ENCODE measurements around the gene SLC39A11.

The SLC39A11 gene

GRCh38 chr17:72619976-72620650 lies 472.4 kb downstream of the SLC39A11 start:
- TF ChIP-seq CTCF (IDR thresholded peaks at IDR 0.05; ENCODE audit: insufficient read depth, low read length, poor library complexity, severe bottlenecking): no peak
- Histone ChIP-seq H3K4me3 (replicated peaks; ENCODE audit: low read depth, low read length) (no peak overlapping the region), H3K36me3 (ENCODE audit: control insufficient read depth, insufficient read depth, low read length) (no peaks in the 10 kb centered on the region), H3K27me3 (replicated peaks; ENCODE audit: control insufficient read depth, insufficient read depth, low read length) (peaks cover 4% of the 10 kb centered on the region)
- no peak for DNase-seq (ENCODE audit: extremely low read depth, insufficient read length)

- no peak for DNase-seq (ENCODE audit: extremely low read depth, insufficient read length)
- H3K36me3 ChIP-seq (ENCODE audit: control insufficient read depth, insufficient read depth, low read length): no peaks in the 10 kb centered on the region
- peaks cover 4% of the 10 kb centered on the region for H3K27me3 ChIP-seq (replicated peaks; ENCODE audit: control insufficient read depth, insufficient read depth, low read length)
- H3K4me3 ChIP-seq (replicated peaks; ENCODE audit: low read depth, low read length): no peak overlapping the region
- TF ChIP-seq CTCF (IDR thresholded peaks at IDR 0.05; ENCODE audit: insufficient read depth, low read length, poor library complexity, severe bottlenecking): no peak
These were observed 474.4 kb downstream of the SLC39A11 start for GRCh38 chr17:72618001-72618509.

GRCh38 chr17:72617557-72617956 lies 474.9 kb downstream of the SLC39A11 start:
- no peak for TF ChIP-seq CTCF (IDR thresholded peaks at IDR 0.05; ENCODE audit: insufficient read depth, low read length, poor library complexity, severe bottlenecking)
- Histone ChIP-seq H3K4me3 (replicated peaks; ENCODE audit: low read depth, low read length) (no peak overlapping the region), H3K36me3 (ENCODE audit: control insufficient read depth, insufficient read depth, low read length) (no peaks in the 10 kb centered on the region), H3K27me3 (replicated peaks; ENCODE audit: control insufficient read depth, insufficient read depth, low read length) (peaks cover 4% of the 10 kb centered on the region)
- no peak for DNase-seq (ENCODE audit: extremely low read depth, insufficient read length)

- H3K27me3 ChIP-seq (replicated peaks; ENCODE audit: control insufficient read depth, insufficient read depth, low read length): peaks cover 1% of the 10 kb centered on the region
- H3K36me3 ChIP-seq (ENCODE audit: control insufficient read depth, insufficient read depth, low read length): no peaks in the 10 kb centered on the region
- no peak for TF ChIP-seq CTCF (IDR thresholded peaks at IDR 0.05; ENCODE audit: insufficient read depth, low read length, poor library complexity, severe bottlenecking)
- DNase-seq (ENCODE audit: extremely low read depth, insufficient read length): no peak
- no peak overlapping the region for H3K4me3 ChIP-seq (replicated peaks; ENCODE audit: low read depth, low read length)
These were observed 476.0 kb downstream of the SLC39A11 start for GRCh38 chr17:72616447-72616846.

- no peak overlapping the region for H3K4me3 ChIP-seq (replicated peaks; ENCODE audit: low read depth, low read length)
- H3K27me3 ChIP-seq (replicated peaks; ENCODE audit: control insufficient read depth, insufficient read depth, low read length): peaks cover 1% of the 10 kb centered on the region
- TF ChIP-seq CTCF (IDR thresholded peaks at IDR 0.05; ENCODE audit: insufficient read depth, low read length, poor library complexity, severe bottlenecking): no peak
- DNase-seq (ENCODE audit: extremely low read depth, insufficient read length): no peak
- no peaks in the 10 kb centered on the region for H3K36me3 ChIP-seq (ENCODE audit: control insufficient read depth, insufficient read depth, low read length)
These were observed 476.9 kb downstream of the SLC39A11 start for GRCh38 chr17:72615627-72615991.
